Liver (tissue), 9 donors: ENCODE data around the gene RPS2. TPM values are rescaled to one million over a fixed set of nuclear protein-coding genes. Genes with fewer than 3 reads are reported as not detected.

Experiments
- DNase-seq: peaks from one replicate; pipeline ENCODE4 v3.0.0-alpha.2; 2017; ENCODE audit warnings: low spot score
- H3K27ac ChIP-seq, 2 donors: one replicate each; pipeline ENCODE4 v1.7.0; 2013; ENCODE audit warnings: inconsistent platforms in 2 of 2, low read length in 2 of 2, control low read depth in 1 of 2, low read depth in 1 of 2, mild to moderate bottlenecking in 1 of 2
- H3K27me3 ChIP-seq, 4 donors: one replicate each; pipeline versions ENCODE4 v1.6.1 to v1.7.0; 2013; ENCODE audit warnings: low read length in 3 of 4, inconsistent platforms in 1 of 4, mild to moderate bottlenecking in 1 of 4, moderate library complexity in 1 of 4; ENCODE audit not compliant: control insufficient read depth in 4 of 4, insufficient read depth in 4 of 4
- H3K36me3 ChIP-seq, 4 donors: one replicate each; pipeline versions ENCODE4 v1.6.1 to v1.7.0; 2013; ENCODE audit warnings: low read length in 3 of 4, mild to moderate bottlenecking in 3 of 4, low read depth in 1 of 4, moderate library complexity in 1 of 4; ENCODE audit not compliant: control insufficient read depth in 4 of 4, insufficient read depth in 3 of 4
- H3K4me1 ChIP-seq, 4 donors: one replicate each; pipeline versions ENCODE4 v1.6.1 to v1.7.0; 2013; ENCODE audit warnings: low read length in 3 of 4, mild to moderate bottlenecking in 3 of 4, moderate library complexity in 1 of 4; ENCODE audit not compliant: control insufficient read depth in 4 of 4, insufficient read depth in 4 of 4
- H3K4me3 ChIP-seq, 3 donors: one replicate each; pipeline versions ENCODE4 v1.6.1 to v1.7.0; 2013; ENCODE audit warnings: low read length in 3 of 3, control low read depth in 1 of 3, low read depth in 1 of 3, mild to moderate bottlenecking in 1 of 3
- H3K9ac ChIP-seq, 2 donors: one replicate each; pipeline ENCODE4 v1.7.0; 2013; ENCODE audit warnings: low read length in 2 of 2, mild to moderate bottlenecking in 2 of 2, moderate library complexity in 2 of 2, control low read depth in 1 of 2, low read depth in 1 of 2
- H3K9me3 ChIP-seq, 4 donors: one replicate each; pipeline versions ENCODE4 v1.6.1 to v1.7.0; 2013; ENCODE audit warnings: low read length in 3 of 4; ENCODE audit not compliant: control insufficient read depth in 4 of 4
- FOXA2 ChIP-seq: IDR thresholded peaks from 2 replicates; pipeline ENCODE4 v1.6.1; 2016; ENCODE audit warnings: antibody characterized with exemption
- GABPA ChIP-seq, 2 donors: IDR thresholded peaks in 1 of 2; conservative IDR thresholded peaks in 1 of 2; 2 replicates each; pipeline ENCODE4 v1.6.1; 2016; ENCODE audit warnings: antibody characterized with exemption in 2 of 2, mild to moderate bottlenecking in 1 of 2, moderate library complexity in 1 of 2
- HNF4A ChIP-seq, 2 donors: conservative IDR thresholded peaks; 2 replicates each; pipeline ENCODE4 v1.6.1; 2016; ENCODE audit warnings: antibody characterized with exemption in 2 of 2, mild to moderate bottlenecking in 2 of 2
- JUND ChIP-seq, 2 donors: IDR thresholded peaks; 2 replicates each; pipeline ENCODE4 v1.6.1; 2016; ENCODE audit warnings: antibody characterized with exemption in 2 of 2
- RAD21 ChIP-seq, 2 donors: IDR thresholded peaks; 2 replicates each; pipeline ENCODE4 v1.6.1; 2016; ENCODE audit warnings: antibody characterized with exemption in 2 of 2, mild to moderate bottlenecking in 2 of 2
- REST ChIP-seq: IDR thresholded peaks from 2 replicates; pipeline ENCODE4 v1.6.1; 2016; ENCODE audit warnings: antibody characterized with exemption, mild to moderate bottlenecking
- SP1 ChIP-seq: IDR thresholded peaks from 2 replicates; pipeline ENCODE4 v1.6.1; 2018; ENCODE audit warnings: antibody characterized with exemption, mild to moderate bottlenecking
- YY1 ChIP-seq: IDR thresholded peaks from 2 replicates; pipeline ENCODE4 v1.6.1; 2016; ENCODE audit warnings: antibody characterized with exemption, mild to moderate bottlenecking
- ZBTB33 ChIP-seq: IDR thresholded peaks from 2 replicates; pipeline ENCODE4 v1.6.1; 2016; ENCODE audit warnings: antibody characterized with exemption
- WGBS: extraction: QIAGEN DNeasy Blood & Tissue Kit; methylation state at CpG from one replicate; pipeline ENCODE4 v1.1.7; 2013; 5-methylcytosine and 5-hydroxymethylcytosine counted together
- polyA plus RNA-seq, 2 donors: library from polyadenylated mRNA; stranded (reverse) in 1 of 2; unstranded in 1 of 2; fragments of 200-250 nt in 1 of 2; fragments of >200 nt in 1 of 2; fragmentation: Nextera tagmentation in 1 of 2; extraction: Ambion mirVana in 1 of 2; gene quantifications; one replicate each; pipeline versions ENCODE4 v1.2.1 to v1.2.3, GENCODE V29; 2013 to 2015
- total RNA-seq, 2 donors: library from RNA; depleted of rRNA; stranded (reverse); fragments of >200 nt; gene quantifications; one replicate each; pipeline ENCODE4 v1.2.3, GENCODE V29; 2014
- donor health status: healthy.
- donor health status: healthy.
- donor health status: healthy.
- donor health status: healthy.
- donor health status: healthy.

RPS2 gene
- total and polyA plus RNA-seq, 4 donors, result 524 to 1,440 (median 940) TPM

- Histone ChIP-seq H3K36me3 (no peaks in the 10 kb centered on the region), H3K9ac (no peak overlapping the region), H3K4me1 (peaks cover 0 to 14% (median 5%) of the 10 kb centered on the region in 4 donors), H3K9me3 (no peaks in the 10 kb centered on the region), H3K27ac (no peak overlapping the region), H3K4me3 (no peak overlapping the region), H3K27me3 (peaks cover 7 to 12% (median 11%) of the 10 kb centered on the region in 4 donors)
- no peak for DNase-seq
- WGBS, result 69% methylated on average over 25 of the region's 25 CpGs
- TF ChIP-seq JUND (IDR thresholded peaks at IDR 0.05) (no peak), REST (no peak), RAD21 (IDR thresholded peaks at IDR 0.05) (no peak), YY1 (no peak)
Observed at GRCh38 chr16:1915732-1916639, 48.6 kb downstream of the RPS2 start.

GRCh38 chr16:1914988-1915387 is 49.6 kb downstream of the RPS2 start:
- H3K9ac ChIP-seq, result no peak overlapping the region
- WGBS, result 63% methylated on average over 8 of the region's 8 CpGs
- H3K36me3 ChIP-seq, result no peaks in the 10 kb centered on the region
- DNase-seq, result no peak
- H3K9me3 ChIP-seq, result no peaks in the 10 kb centered on the region
- peaks cover 6 to 12% (median 9%) of the 10 kb centered on the region in 4 donors for H3K27me3 ChIP-seq
- peaks cover 0 to 14% (median 5%) of the 10 kb centered on the region in 4 donors for H3K4me1 ChIP-seq
- H3K4me3 ChIP-seq, result no peak overlapping the region
- H3K27ac ChIP-seq, result no peak overlapping the region
- TF ChIP-seq JUND (IDR thresholded peaks at IDR 0.05) (no peak), FOXA2 (no peak), ZBTB33 (no peak), HNF4A (conservative IDR thresholded peaks at IDR 0.05) (no peak), REST (no peak), SP1 (no peak), GABPA (IDR thresholded peaks at IDR 0.05 in 1 of 2, conservative IDR thresholded peaks at IDR 0.05 in 1 of 2) (no peak)
